GM04504 (cell line): Measurements from ENCODE around the gene SNX18.

Source experiments
- DNase-seq: peaks from one replicate; pipeline ENCODE4 v3.0.0-alpha.2; 2012; ENCODE audit warnings: low read depth

Gene SNX18

DNA sequence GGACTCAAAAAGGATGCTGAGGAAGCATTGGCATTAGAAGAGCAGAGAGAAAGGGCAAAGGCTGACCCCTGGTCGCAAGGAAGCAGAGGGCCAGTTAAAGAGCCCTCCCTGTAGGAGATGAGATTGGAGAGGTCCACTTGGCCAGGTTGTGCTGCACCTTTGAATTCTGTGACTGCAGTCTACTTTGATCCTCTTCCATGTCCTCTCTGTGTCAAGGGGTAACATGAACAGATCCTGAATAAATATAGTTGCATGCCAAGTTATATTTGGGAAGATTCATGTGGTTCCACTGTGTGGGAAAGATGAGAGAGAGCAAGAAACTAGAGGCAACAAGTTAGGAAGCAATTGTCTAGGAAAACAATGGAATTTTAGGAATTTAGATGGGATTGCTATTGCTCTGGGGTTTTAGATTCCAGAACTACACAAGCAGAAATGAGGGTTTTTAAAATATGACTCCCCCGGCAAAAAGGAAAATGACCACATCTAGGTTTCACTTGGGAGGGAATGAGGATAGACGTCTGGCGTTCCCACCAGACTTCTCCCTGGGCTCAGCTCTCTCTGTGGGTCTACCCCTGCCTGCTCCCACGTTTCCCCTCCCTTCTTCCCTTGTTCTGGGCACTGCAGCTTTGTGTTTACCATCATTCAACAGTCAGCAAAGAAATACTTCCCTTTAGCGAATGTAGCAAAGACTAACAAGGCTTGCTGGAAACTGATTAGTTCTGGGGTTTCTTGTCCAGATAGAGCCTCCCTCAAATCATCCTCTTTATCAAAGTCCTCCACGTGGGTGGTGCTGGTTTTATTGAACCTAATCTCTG is 63.6 kb downstream of the SNX18 start:
- no peak for DNase-seq

DNA sequence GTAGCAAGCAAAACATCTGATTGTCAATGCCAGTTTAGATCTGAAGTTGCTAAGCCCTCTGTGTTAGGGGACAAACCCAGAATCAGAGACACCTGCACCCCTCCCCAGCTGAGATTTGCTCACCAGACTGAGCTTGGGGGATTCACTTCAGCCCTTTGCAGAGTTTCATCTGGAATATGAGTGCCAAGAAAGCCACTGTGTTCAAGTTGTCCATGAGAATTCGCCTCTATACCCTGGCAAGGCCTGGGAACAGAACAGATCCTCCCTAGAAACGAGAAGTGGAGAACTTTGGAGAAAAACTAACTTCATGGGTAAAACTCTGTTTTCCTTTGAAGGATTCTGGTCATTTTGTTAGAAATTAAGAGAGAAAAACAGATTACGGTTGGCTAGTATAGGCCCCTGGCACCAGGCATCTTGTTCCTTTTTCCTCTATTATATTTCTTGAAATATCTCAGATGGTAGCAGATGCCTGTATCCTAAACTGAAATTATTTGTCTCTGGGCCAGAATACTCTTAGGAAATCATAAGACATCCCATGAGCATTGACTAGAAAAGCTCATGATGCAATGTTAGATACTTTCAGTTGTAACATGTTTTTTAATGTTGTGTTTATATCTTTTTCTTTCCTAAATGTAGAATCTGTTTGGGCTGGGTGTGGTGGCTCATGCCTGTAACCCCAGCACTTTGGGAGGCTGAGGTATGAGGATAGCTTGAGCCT is 64.4 kb downstream of the SNX18 start:
- no peak for DNase-seq

DNA sequence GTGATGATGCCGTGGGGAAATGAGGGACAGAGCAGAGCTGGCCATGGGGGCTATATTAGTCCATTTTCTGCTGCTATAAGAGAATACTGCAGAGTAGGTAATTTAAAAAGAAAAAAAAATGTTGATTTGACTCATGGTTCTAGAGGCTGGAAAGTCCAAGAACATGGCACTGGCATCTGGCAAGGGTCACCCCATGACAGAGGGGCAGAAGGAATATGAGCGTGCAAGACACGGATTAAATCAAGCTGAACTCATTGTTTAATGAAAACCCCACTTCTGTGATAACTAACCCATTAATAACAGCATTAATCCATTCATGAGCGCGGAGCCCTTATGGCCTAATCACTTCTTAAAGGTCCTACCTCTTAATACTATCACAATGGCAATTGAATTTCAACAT is 68.8 kb downstream of the SNX18 start:
- no peak for DNase-seq

DNA sequence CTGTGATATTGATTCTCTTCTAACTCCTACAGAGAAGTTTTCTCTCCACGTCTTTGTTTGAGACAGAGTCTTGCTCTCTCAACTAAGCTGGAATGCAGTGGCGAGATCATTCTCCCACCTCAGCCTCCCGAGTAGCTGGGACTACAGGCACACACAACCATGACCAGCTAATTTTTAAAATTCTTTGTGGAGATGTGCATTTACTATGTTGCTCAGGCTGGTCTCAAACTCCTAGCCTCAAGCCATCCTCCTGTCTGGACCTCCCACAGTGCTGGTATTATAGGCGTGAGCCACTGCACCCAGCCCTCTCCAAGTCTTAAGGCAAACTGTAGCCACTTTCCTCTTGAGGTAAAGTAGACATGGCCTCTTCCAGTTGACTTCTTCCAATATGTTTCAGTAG is 72.2 kb downstream of the SNX18 start:
- DNase-seq, result no peak

DNA sequence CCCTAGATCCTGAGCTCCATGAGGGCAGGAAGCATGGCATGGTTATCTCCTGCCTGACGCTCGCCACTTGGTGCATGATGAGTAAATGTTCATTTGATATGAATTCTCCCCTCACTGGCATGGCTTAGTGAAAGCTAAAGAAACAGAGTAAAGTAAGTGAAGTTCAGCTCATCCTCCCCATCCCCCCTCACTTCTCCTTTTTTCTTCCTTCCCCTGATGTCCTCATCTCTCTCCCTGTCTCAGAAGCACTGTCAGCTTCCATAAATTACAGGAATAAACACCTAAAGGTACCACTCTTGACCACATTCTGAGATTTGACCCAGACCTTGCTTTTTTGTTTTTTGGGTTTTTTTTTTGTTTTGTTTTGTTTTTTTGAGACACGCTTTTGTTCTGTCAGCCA is 73.3 kb downstream of the SNX18 start:
- no peak for DNase-seq

DNA sequence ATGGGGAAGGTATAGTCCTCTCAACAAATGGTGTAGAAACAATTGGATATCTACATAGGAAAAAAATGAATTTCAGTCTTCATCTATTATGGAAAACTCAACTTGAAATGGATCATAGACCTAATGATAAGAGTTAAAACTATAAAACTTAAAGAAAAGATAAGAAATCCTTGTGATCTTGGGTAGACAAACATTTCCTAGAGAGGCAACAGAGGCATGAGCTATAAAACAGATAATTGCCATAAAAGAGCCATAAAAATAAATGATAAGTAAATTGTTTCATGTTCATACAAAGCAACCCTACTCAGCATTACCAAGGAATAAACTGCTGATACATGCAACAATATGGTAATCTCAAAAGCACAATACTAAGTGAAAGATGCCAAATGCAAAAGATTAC is 76.2 kb downstream of the SNX18 start:
- DNase-seq, result no peak

DNA sequence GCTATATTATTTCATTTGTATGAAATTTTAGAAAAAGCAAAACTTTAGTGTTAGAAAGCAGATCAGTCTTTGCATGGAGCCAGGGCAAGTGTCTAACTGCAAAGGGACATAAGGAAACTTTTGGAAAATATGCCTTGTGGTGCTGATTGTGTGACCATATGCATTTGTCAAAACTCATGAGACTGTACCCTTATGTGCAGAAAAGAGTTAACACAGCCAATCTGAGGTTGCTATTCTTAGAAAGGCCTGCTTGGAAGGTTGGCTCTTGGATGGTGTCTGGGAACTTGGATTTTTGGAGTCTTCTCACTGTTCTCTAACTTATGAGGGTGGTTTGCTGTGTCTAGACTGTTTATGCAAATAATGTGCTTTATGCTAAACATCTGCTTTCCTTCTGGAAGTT is 76.6 kb downstream of the SNX18 start:
- DNase-seq, result no peak

DNA sequence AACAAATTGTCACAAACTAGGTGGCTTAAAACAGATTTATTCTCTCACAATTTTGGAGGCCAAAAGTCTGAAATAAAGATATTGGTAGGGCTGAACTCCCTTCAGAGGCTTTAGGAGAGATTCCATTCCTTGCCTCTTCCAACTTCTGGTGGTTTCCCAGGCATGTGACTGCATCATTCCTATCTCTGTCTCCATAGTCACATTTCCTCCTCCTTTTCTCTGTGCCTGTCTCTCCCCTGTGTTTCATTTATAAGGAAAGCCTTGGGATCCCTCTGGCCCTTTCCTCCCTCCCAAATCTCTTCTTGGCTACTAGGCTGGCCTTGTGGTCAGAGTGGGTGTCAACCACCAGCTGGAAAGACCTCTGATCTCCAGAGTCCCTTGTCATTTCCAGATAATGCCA is 78.2 kb downstream of the SNX18 start:
- DNase-seq, result no peak
